ENCODE data around the gene PISD. TPM values are rescaled to one million over a fixed set of nuclear protein-coding genes. Genes with fewer than 3 reads are reported as not detected.

PISD gene
- total RNA-seq, 2 donors from 2014 or later, result 35.1 to 91.2 TPM

GRCh38 chr22:31569126-31569525 is 92.9 kb downstream of the PISD start:
- Histone ChIP-seq H3K27ac (no peak overlapping the region), H3K9me3 (no peaks in the 10 kb centered on the region), H3K4me3 (no peak overlapping the region), H3K36me3 (no peaks in the 10 kb centered on the region), H3K27me3 (replicated peaks; ENCODE audit: insufficient read depth) (no peaks in the 10 kb centered on the region), H3K4me1 (replicated peaks) (no peaks in the 10 kb centered on the region)
- intact Hi-C loops (cut with DNase I), result no loop called here
- TF ChIP-seq POLR2AphosphoS5 (IDR thresholded peaks at IDR 0.05), result no peak
- no peak for TF ChIP-seq CTCF (IDR thresholded peaks at IDR 0.05)
- TF ChIP-seq POLR2A (IDR thresholded peaks at IDR 0.05), result no peak
- WGBS, result 71% methylated on average over 1 of the region's 1 CpG
- no peak for DNase-seq (ENCODE audit: low spot score)

Small RNA genes within 50 kb of the gene (microRNA-seq; reads per million reads assigned to microRNA genes)
- 0.42 reads per million for gene MIR7109

Other genes with a start within 250 kb of the PISD start
- 10 to 100 TPM; 11.9 to 38.1 TPM for gene EIF4ENIF1, start 172.4 kb downstream of the PISD start, total RNA-seq
- gene SFI1, start 165.7 kb downstream of the PISD start, total RNA-seq, result 10 to 100 TPM; 21.5 to 68.8 TPM
- gene PRR14L, start 87.9 kb upstream of the PISD start, total RNA-seq, result 10 to 100 TPM; 17.7 to 42.4 TPM
- 10 to 100 TPM; 10.9 to 37.5 TPM for gene DEPDC5, start 91.8 kb upstream of the PISD start, total RNA-seq